Limb (tissue), 2 donors: ENCODE data around the gene PEX6.
"Not testable (repeated sequence)": the region's sequence is repeated elsewhere in the genome, so short reads cannot be mapped to it uniquely, and the experiment has no call there.

Source experiments
- DNase-seq, 2 donors: peaks; one replicate each; pipeline ENCODE4 v3.0.0-alpha.2; 2016; ENCODE audit errors: extremely low spot score in 2 of 2

The PEX6 gene

DNA sequence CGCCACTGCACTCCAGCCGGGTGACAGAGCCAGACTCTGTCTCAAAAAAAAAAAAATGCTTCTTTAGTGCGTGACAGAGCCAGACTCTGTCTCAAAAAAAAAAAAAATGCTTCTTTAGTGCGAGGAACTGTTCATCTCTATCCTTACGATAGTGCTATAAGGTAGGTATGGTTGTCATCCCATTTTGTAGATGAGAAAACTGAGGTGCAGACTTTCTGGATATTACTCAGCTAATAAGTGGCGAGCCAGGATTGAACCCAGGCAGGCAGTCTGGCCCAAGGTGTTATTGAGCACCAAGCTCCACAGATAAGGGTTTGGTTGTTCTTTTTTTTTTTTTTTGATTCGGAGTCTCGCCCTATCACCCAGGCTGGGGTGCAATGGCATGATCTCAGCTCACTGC, 22.9 kb upstream of the PEX6 start:
- DNase-seq: no peak

DNA sequence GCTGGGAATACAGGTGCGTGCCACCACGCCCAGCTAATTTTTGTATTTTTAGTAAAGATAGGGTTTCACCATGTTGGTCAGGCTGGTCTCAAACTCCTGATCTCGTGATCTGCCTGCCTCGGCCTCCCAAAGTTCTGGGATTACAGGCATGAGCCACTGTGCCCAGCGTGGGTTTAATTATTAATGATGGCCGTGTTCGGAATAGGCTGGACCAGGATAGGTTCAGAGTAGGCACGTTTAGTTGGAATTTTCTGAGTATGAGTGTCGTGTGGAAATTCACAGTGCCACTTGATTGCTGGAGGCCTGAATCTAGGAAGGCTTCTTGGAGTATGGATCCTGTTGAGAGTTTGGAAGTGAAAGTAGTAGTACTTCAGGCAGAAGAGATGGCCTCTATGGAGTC, 19.2 kb upstream of the PEX6 start:
- DNase-seq: not testable (repeated sequence)

GRCh38 chr6:42996513-42996912, 17.5 kb upstream of the PEX6 start:
- no peak for DNase-seq

DNA sequence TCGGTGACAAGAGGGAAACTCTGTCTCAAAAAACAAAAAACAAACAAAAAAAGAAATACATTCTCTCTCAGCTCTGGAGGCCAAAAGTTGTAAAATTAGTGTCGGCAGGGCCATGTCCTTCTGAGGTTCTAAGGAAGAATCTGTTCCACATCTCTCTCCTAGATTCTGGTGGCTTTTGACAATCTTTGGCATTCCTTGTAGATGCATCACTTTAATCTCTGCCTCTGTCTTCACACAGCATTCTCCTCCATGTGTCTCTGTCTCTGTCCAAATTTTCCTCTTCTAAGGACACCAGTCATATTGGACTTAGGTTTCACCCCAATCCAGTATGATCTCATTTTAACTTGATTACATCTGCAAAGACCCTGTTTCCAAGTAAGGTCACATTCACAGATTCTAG, 14.5 kb upstream of the PEX6 start:
- DNase-seq: no peak

DNA sequence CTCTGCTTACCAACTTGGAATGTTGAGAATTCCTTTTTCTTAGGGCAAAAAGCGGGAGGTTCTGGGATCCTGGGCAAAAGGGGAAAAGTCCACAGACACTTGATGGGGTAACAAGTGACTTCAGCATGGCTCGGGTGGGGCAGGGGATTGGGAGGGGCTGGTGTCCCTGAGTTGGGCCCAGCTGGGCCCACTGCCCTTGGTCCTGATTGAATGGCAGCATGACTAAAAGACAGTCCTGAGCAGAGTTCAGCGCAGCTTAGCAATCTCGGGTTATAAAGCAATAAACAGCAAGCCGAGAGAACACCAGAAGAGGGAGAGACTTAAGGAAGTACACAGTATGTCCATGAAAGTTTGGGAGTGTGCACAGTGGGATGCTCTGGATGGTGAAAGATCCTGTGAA, 10.9 kb upstream of the PEX6 start:
- DNase-seq: no peak

DNA sequence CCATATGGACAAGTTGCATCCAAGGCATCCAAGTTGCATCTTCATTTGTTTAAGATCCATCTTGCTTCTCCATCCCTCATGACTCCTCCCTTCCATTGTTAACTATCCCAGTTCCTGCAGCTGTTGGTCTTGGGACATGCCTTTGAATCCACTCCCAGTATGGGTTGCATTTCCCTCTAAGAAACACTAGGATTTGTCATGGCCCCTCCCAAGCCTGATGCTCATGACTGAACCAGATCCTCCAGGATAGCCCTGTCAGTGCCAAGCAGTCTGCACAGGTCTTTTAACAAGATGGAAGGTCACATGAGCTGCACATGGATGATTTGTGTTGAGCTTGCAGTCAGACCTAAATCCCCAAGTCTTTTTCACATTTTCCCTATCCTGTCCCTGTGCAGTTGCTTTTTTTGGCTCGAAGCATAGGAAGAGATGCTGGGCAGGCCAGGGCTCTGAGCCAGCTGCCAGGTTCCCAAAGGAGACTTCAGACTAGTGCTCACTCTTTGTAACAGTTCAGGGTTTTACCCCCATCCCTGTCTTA, 9.6 kb upstream of the PEX6 start:
- DNase-seq: no peak

- no peak for DNase-seq
These were observed 8.8 kb upstream of the PEX6 start for GRCh38 chr6:42987533-42988451.

- DNase-seq: peak in 1 of 2 donors; percentile 43
These were observed 6.0 kb upstream of the PEX6 start for GRCh38 chr6:42984924-42985475.

GRCh38 chr6:42984001-42984923, 5.3 kb upstream of the PEX6 start, which contains the start of gene PPP2R5D:
PPP2R5D (plus strand) TSS chr6:42984570; CDS start chr6:42984678, 108 bp downstream.
- peak; percentile 95 to 99 for DNase-seq

DNA sequence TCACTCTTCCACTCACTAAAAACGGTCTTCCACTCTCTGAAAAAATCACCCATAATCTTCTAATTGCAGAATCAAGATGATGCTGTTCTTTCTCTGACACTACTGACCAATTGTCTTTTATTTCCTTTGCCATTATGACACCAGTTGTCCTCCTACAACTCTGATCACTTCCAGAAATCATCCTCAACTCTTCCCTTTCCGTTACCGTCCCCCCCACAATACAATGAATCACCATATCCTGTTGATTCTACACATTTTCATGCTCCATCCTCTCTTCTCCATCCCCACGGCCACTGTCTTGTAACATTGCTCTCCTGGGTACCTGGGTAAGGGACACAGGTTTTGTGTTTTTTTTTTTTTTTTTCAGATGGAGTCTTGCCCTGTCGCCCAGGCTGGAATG, 2.9 kb upstream of the PEX6 start:
- DNase-seq: no peak

GRCh38 chr6:42979523-42980177, 669 bp upstream of the PEX6 start:
- no peak for DNase-seq

GRCh38 chr6:42978487-42978838, 518 bp downstream of the PEX6 start:
- no peak for DNase-seq

GRCh38 chr6:42974919-42975505, 4.0 kb downstream of the PEX6 start:
- DNase-seq: no peak

DNA sequence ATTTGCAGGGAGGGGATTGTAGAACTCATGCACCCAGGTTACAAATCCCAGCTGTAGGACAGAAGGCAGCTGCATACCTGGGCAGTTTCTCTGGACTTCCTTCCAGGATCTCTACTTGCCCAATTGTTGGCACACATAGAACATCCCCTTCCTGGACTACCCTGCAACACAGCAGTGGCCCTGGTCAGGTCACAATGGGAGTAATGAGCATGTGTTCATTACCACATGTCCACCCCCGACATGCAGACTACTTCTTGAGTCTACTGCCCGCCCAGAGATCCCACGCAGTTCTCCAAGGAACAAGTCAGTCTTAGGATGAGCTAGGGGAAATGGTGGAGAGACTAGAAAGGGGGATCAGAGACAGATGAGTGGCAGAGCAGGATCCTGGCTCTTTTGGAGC, 5.1 kb downstream of the PEX6 start:
- no peak for DNase-seq

- no peak for DNase-seq
These were observed 7.1 kb downstream of the PEX6 start for GRCh38 chr6:42971746-42972327.

GRCh38 chr6:42970871-42971612, 7.9 kb downstream of the PEX6 start:
- DNase-seq: no peak

- DNase-seq: no peak
These were observed 9.0 kb downstream of the PEX6 start for GRCh38 chr6:42969934-42970333.

GRCh38 chr6:42969431-42969830, 9.6 kb downstream of the PEX6 start:
- no peak for DNase-seq

DNA sequence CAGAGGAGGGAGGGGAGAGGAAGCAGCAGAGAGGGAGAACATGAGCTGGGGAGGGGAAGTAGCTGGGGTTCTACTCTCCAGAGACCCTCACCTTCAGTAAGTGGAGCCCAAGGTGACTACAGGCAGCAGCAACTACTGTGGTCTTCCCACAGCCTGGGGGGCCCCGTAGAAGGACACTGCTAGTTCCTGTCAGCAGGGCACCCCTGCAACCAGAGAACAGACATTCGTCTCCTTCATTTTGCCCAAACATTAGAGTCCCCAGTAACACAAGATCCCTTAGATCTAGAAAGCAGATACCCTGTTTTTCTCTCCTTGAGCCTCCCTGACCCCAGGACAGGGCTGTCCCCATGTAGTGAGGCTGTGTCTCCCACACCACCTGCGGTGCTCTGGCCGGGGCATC, 10.2 kb downstream of the PEX6 start:
- no peak for DNase-seq
